ENCODE measurements around the gene LTB4R2.

DNA sequence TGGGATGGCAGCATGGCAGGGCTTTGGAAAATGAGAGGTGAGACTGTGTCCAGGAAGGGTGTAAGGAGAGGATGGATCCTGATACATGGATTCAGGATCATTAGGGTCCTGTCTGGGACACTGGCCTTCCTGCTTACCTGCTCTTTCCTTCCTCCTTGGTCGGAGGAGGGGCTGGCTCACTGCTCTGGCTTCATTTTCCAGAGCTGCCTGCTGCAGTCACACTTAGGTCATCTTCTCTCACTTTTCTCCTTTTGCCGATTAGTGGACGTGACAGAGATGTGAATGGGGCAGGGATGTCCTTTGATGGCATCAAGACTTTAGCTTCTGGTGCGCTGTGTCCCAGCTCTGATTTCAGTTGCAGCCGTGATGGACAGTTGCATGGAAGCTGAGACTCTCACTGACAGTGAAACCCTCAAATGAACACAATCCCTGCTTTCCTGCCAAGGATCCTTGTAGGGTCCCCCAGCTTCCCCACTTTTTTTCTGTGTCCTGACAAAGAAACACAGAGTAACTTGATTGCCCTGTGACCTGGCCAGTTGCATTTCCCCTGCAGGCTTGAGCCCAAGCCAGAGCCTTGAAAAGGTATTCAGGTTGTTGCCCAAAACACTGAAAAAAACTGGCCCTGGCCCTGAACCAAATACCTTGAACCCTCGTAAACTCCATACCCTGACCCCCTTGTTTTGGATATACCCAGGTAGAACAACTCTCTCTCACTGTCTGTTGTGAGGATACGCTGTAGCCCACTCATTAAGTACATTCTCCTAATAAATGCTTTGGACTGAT is 1.4 kb upstream of the LTB4R2 start:
- TF ChIP-seq CTCF (IDR thresholded peaks at IDR 0.05; ENCODE audit: control extremely low read depth in 1 of 3, insufficient read depth in 1 of 3, low read depth in 1 of 3, low read length in 3 of 3) (no peak), EP300 (IDR thresholded peaks at IDR 0.05; ENCODE audit: borderline replicate concordance in 1 of 2, low read depth in 2 of 2, low read length in 2 of 2) (no peak), HDAC2 (IDR thresholded peaks at IDR 0.05; ENCODE audit: borderline replicate concordance in 1 of 2, low read depth in 2 of 2, low read length in 2 of 2) (no peak), EZH2 (IDR thresholded peaks at IDR 0.05; ENCODE audit: low read depth, low read length, severe bottlenecking) (no peak), GTF2F1 (IDR thresholded peaks at IDR 0.05; ENCODE audit: borderline replicate concordance, low read depth, low read length) (no peak), RFX5 (IDR thresholded peaks at IDR 0.05; ENCODE audit: borderline replicate concordance, low read depth, low read length) (no peak), POLR2A (IDR thresholded peaks at IDR 0.05; ENCODE audit: control extremely low read depth in 1 of 2, low read depth in 2 of 2, low read length in 2 of 2) (no peak), KDM5A (IDR thresholded peaks at IDR 0.05; ENCODE audit: low read length) (no peak), RXRA (IDR thresholded peaks at IDR 0.05; ENCODE audit: insufficient read depth, low read depth, low read length) (no peak), KDM1A (IDR thresholded peaks at IDR 0.05; ENCODE audit: borderline replicate concordance, low read length) (no peak), RAD21 (IDR thresholded peaks at IDR 0.05 in 1 of 2, conservative IDR thresholded peaks at IDR 0.05 in 1 of 2; ENCODE audit: low read depth in 2 of 2, low read length in 2 of 2) (no peak), SIN3A (conservative IDR thresholded peaks at IDR 0.05 in 1 of 2, IDR thresholded peaks at IDR 0.05 in 1 of 2; ENCODE audit: low read depth in 1 of 2, low read length in 2 of 2) (no peak)
